Natural killer cell (primary cell): Measurements from ENCODE around the gene CHID1. TPM values are rescaled to one million over a fixed set of nuclear protein-coding genes. Genes with fewer than 3 reads are reported as not detected.

ENCODE experiments used
- ATAC-seq, 3 donors: fragments of 150-1000 bp in 2 of 3; fragments of 200-7000 bp in 1 of 3; cut with Tn5 transposase; 1 replicate in 1 of 3; 2 replicates in 2 of 3; pipeline ENCODE4 v1.10.0; 2021; ENCODE audit warnings: mild to moderate bottlenecking in 2 of 3, moderate library complexity in 2 of 3
- DNase-seq, 2 donors: peaks; one replicate each; pipeline versions ENCODE4 v3.0.0 to v3.0.0-alpha.2; 2013 to 2021; ENCODE audit warnings: mixed read lengths in 1 of 2
- H3K27ac ChIP-seq: one replicate; pipeline ENCODE4 v1.5.1; 2013; ENCODE audit warnings: mild to moderate bottlenecking, low read length
- H3K27me3 ChIP-seq: one replicate; pipeline ENCODE4 v1.6.1; 2013; ENCODE audit warnings: low read length; ENCODE audit not compliant: control insufficient read depth, insufficient read depth
- H3K36me3 ChIP-seq: one replicate; pipeline ENCODE4 v1.6.1; 2013; ENCODE audit warnings: low read length; ENCODE audit not compliant: control insufficient read depth, insufficient read depth
- H3K4me1 ChIP-seq: one replicate; pipeline ENCODE4 v1.6.1; 2013; ENCODE audit warnings: low read length; ENCODE audit not compliant: control insufficient read depth, insufficient read depth
- H3K4me3 ChIP-seq: one replicate; pipeline ENCODE4 v1.5.1; 2013; ENCODE audit warnings: low read length
- H3K9me3 ChIP-seq: one replicate; pipeline ENCODE4 v1.6.1; 2013; ENCODE audit warnings: low read length; ENCODE audit not compliant: control insufficient read depth, insufficient read depth
- H3K27ac Mint-ChIP-seq, 2 donors: one replicate each; pipeline ENCODE4 v1.8.0; 2022; ENCODE audit warnings: mild to moderate bottlenecking in 2 of 2, mixed read lengths in 2 of 2, moderate library complexity in 1 of 2
- H3K27me3 Mint-ChIP-seq, 2 donors: one replicate each; pipeline ENCODE4 v1.8.0; 2022; ENCODE audit warnings: low read depth in 2 of 2, mixed read lengths in 2 of 2
- H3K36me3 Mint-ChIP-seq: one replicate; pipeline ENCODE4 v1.8.0; 2022; ENCODE audit warnings: mixed read lengths
- H3K4me1 Mint-ChIP-seq, 2 donors: one replicate each; pipeline ENCODE4 v1.8.0; 2022; ENCODE audit warnings: mixed read lengths in 2 of 2
- H3K4me3 Mint-ChIP-seq: one replicate; pipeline ENCODE4 v1.8.0; 2022; ENCODE audit warnings: mild to moderate bottlenecking, moderate library complexity, mixed read lengths
- H3K9me3 Mint-ChIP-seq, 2 donors: one replicate each; pipeline ENCODE4 v1.8.0; 2022; ENCODE audit warnings: mixed read lengths in 2 of 2
- WGBS: methylation state at CpG from one replicate; pipeline ENCODE4 v1.1.7; 2013; ENCODE audit warnings: missing lambda C conversion rate; ENCODE audit not compliant: insufficient coverage; 5-methylcytosine and 5-hydroxymethylcytosine counted together
- intact Hi-C: fragments of 100-400 bp; cut with micrococcal nuclease; formaldehyde crosslinking; loops from one replicate; pipeline ENCODE4 v1.14.2; 2022
- total RNA-seq, 4 donors: library from RNA; stranded (reverse); fragments of 120-200 nt in 1 of 4; gene quantifications; one replicate each; pipeline versions ENCODE4 v1.2.3 to v1.2.4, GENCODE V29; 2013 to 2022
- TF ChIP-seq, protein P1 (sequence below): fragments of 200-600 bp; IDR thresholded peaks from one replicate; pipeline ENCODE4 v1.8.0; 2022; ENCODE audit warnings: antibody characterized with exemption

CHID1 gene
- total RNA-seq, 3 donors from 2014 or later (not counting 1 experiment from before 2014, with no cell fraction given): 32.6 to 40.3 (median 33.2) TPM

DNA sequence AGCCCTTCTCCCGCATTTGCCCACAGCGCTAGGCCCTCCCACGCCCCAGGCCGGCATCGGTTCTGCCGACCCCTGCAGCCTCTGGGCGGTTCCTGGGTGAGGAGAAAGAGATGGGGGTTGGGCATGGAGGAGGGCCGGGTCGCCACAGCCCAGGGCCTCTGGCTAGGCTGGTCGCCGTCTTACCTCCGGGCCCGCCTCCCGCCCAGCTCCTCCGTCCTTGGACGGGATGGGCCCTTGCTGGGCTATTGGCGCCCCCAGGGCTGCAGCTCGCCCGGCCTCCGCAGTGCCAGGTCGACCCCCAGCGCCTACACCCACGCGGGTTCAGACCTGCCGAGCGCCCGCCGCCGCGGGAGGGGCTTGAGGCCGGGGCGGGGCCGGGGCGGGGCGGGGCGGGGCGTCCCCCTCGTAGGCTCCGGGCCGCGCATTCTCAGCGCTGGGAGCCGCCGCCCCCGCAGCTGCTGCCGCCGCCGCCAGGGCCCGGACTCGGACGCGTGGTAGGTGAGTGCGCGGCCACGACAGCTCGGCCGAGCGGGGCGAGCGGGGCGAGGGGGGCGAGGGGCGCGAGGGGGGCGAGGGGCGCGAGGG is 78.0 kb downstream of the CHID1 start, which contains the start of gene CD151:
Gene CD151 (plus strand): TSS at position 424 of the 585 bp plus-strand sequence. CDS start 3,118 bp downstream, outside the sequence.
- Histone ChIP-seq H3K4me3 (peak within 1 kb of the TSS; percentile 23), H3K36me3 (no peaks in the 10 kb centered on the region), H3K27ac (no peak within 1 kb of the TSS), H3K9me3 (no peaks in the 10 kb centered on the region), H3K27me3 (peaks cover 19% of the 10 kb centered on the region), H3K4me1 (peaks cover 83% of the 10 kb centered on the region)
- TF ChIP-seq, protein P1, sequence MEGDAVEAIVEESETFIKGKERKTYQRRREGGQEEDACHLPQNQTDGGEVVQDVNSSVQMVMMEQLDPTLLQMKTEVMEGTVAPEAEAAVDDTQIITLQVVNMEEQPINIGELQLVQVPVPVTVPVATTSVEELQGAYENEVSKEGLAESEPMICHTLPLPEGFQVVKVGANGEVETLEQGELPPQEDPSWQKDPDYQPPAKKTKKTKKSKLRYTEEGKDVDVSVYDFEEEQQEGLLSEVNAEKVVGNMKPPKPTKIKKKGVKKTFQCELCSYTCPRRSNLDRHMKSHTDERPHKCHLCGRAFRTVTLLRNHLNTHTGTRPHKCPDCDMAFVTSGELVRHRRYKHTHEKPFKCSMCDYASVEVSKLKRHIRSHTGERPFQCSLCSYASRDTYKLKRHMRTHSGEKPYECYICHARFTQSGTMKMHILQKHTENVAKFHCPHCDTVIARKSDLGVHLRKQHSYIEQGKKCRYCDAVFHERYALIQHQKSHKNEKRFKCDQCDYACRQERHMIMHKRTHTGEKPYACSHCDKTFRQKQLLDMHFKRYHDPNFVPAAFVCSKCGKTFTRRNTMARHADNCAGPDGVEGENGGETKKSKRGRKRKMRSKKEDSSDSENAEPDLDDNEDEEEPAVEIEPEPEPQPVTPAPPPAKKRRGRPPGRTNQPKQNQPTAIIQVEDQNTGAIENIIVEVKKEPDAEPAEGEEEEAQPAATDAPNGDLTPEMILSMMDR: no peak
- Mint-ChIP-seq H3K27ac (peak within 1 kb of the TSS in 1 of 2 donors; percentile 48), H3K4me1 (peaks cover 4 to 41% of the 10 kb centered on the region in 2 donors), H3K27me3 (peaks cover 8 to 32% of the 10 kb centered on the region in 2 donors), H3K36me3 (no peaks in the 10 kb centered on the region), H3K9me3 (no peaks in the 10 kb centered on the region), H3K4me3 (peak within 1 kb of the TSS; percentile 81)
- intact Hi-C loops: no loop called here
- WGBS: 3% methylated on average over 67 of the region's 67 CpGs
- DNase-seq: peak in 1 of 2 donors; percentile 76
- ATAC-seq: peak; percentile 54 to 72 (median 60)

DNA sequence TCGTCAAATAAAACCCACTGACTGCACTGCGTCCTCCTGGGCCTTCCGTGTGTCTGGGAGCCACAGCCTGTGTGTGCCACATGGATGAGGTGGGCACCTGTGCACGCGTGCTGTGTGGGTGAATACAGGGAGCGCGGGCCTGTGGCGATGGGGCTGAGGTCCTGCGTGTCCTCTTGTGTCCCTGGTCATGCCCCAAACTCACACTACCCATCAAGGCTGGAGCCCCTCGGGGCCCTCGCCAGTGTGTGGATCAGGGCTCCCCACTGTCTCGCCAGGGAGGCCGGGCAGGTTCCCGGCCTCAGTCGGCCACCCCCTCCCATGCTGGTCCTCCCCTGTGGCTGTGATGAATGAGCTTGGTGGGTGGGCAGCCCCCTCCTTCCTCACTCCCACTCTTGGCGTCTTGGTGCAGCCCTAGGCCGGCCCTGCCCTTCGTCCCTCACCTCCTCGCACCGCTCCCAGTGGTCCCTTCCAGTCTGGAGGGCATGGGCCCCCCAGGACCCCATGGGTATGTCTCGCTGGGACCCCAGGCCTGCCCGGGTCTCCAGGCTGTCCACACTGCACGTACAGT is 78.6 kb downstream of the CHID1 start:
- Histone ChIP-seq H3K9me3 (no peaks in the 10 kb centered on the region), H3K4me1 (peaks cover 81% of the 10 kb centered on the region), H3K27ac (no peak overlapping the region), H3K36me3 (no peaks in the 10 kb centered on the region), H3K27me3 (peaks cover 19% of the 10 kb centered on the region), H3K4me3 (no peak overlapping the region)
- Mint-ChIP-seq H3K4me3 (peak overlapping the region; percentile 81), H3K9me3 (no peaks in the 10 kb centered on the region), H3K27ac (no peak overlapping the region), H3K27me3 (peaks cover 8 to 35% of the 10 kb centered on the region in 2 donors), H3K4me1 (peaks cover 0 to 38% of the 10 kb centered on the region in 2 donors), H3K36me3 (no peaks in the 10 kb centered on the region)
- 80% methylated on average over 20 of the region's 23 CpGs for WGBS
- TF ChIP-seq, protein P1: no peak
- intact Hi-C loops: no loop called here
- no peak for DNase-seq
- ATAC-seq: no peak

DNA sequence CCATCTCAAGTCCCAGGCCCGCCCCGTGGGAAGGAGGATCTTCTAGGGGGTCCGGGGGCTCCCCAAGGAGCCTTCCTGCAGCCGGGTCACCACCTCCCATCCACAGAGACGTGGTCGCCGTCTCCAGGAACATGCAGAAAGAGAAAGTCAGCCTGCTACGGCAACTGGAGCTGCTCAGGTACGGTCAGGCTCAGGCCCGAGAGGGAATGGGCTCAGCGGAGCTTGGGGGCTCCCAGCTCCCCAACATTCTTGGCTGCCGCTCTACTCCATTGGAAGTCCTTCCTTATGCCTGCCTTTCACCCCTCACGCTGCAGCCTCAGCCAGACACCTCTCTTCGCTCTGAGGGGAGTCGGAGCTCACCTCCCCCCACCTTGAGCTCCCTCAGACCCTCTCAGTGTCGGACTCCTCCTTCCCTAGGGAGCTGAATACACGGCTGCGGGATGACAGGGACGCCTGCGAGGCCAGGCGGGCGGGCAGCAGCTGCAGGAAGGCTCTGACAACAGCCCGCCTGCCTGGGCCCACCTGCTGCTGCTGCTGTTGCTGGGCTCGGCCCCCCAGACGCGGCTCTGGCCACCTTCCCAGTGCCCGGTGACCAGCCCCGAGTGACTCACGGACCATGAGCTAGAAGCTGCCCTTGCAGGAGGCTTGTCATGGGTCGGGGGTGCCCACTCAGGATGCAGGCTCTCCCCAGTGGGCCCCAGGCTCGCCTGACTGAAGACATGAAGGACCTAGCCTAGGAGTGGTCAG is 79.3 kb downstream of the CHID1 start:
- Histone ChIP-seq H3K4me3 (no peak overlapping the region), H3K27ac (no peak overlapping the region), H3K36me3 (no peaks in the 10 kb centered on the region), H3K27me3 (peaks cover 19% of the 10 kb centered on the region), H3K4me1 (peaks cover 80% of the 10 kb centered on the region), H3K9me3 (no peaks in the 10 kb centered on the region)
- DNase-seq: peak in 1 of 2 donors; percentile 23
- Mint-ChIP-seq H3K9me3 (no peaks in the 10 kb centered on the region), H3K27ac (no peak overlapping the region), H3K4me1 (peaks cover 0 to 37% of the 10 kb centered on the region in 2 donors), H3K27me3 (peaks cover 8 to 35% of the 10 kb centered on the region in 2 donors), H3K36me3 (no peaks in the 10 kb centered on the region), H3K4me3 (peak overlapping the region; percentile 81)
- no peak for ATAC-seq
- intact Hi-C loops: no loop called here
- TF ChIP-seq, protein P1: no peak
- 73% methylated on average over 31 of the region's 31 CpGs for WGBS
